ENCODE measurements around the gene MYH10.

The MYH10 gene

DNA sequence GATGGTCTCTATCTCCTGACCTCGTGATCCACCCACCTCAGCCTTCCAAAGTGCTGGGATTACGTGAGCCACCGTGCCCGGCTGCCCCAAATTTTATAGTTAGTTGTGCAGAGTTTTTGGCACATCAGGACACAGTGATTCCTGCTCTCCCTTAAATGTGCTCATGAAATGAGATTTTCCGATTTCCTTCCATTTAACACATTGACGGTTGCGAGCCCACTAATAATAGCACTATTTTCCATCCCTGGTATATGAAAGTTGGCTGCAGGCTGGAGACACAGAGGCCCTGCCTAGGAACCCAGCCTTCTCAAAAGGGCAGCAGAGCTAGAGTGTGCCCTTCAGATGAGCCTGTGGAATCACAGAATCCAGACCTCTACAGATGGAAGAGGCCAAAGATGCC is 17.4 kb upstream of the MYH10 start:
- DNase-seq = no peak

DNA sequence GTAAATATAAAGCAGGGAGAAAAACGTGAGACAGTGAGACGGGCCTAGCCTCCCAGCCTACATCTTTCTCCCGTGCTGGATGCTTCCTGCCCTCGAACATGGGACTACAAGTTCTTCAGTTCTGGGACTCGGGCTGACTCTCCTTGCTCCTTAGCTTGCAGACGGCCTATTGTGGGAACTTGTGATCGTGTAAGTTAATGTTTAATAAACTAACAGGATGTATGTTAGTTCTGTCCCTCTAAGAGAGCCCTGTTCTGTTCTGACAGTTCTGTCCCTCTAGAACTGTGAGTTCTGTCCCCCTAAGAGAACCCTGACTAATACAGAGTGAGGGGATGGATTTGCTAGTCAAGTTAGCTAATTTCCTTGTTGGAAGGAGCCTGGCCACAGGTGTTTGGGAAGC is 16.7 kb upstream of the MYH10 start:
- peak; percentile 23 for DNase-seq

DNA sequence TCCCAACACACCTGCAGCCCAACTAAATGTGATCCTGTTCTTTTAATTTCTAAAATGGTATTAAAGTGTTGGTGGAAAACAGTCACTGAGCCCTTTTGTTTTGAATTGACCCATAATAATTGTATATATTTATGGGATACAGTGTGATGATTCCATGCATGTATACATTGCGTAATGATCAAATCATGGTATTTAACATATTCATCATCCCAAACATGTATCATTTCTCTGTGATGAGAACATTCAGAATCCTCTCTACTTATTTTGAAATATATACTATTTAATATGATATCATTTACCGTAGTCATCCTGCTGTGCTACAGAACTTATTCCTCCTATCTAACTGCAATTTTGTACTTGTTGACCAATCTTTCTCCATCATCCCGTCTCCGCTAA is 14.0 kb upstream of the MYH10 start:
- DNase-seq = no peak

DNA sequence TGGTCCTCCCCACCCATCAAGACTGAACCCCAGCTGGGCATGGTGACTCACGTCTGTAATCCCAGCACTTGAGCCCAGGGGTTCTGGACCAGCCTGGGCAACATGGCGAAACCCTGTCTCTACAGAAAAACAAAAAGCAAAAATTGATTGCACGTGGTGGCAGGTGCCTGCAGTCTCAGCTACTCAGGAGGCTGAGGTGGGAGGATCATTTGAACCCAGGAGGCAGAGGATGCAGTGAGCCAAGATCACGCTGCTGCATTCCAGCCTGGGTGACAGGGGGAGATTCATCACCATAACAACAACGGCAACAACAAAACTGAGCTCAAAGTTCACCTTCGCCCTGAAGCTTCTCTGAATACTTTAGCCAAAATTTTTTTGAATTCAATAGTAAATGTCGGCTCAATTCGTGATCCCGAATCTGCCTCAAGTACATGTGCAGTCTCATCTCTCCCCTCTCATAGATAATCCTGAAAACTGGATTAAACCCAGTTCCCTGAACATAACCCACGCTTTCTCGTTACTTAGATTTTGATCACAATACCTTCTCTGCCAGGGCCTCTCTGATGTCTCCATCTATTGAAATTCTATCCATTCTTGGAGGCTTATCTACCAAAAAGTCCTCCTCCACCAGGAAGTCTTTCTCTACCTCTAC is 13.5 kb upstream of the MYH10 start:
- DNase-seq = no peak

DNA sequence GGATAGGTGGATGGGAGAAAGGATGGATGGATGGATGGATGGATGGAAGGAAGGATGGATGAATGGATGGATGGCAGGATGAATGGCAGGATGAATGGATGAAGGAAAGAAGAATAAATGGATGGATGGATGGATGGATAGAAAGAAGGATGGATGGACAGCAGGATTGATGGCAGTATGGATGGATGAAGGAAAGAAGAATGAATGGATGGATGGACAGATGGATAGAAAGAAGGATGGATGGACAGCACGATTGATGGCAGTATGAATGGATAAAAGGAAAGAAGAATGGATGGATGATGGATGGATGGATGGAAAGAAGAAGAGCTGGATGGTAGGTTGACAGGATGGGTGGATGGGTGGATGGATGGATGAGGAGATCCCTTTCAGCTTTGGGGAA is 9.2 kb upstream of the MYH10 start:
- no peak for DNase-seq

DNA sequence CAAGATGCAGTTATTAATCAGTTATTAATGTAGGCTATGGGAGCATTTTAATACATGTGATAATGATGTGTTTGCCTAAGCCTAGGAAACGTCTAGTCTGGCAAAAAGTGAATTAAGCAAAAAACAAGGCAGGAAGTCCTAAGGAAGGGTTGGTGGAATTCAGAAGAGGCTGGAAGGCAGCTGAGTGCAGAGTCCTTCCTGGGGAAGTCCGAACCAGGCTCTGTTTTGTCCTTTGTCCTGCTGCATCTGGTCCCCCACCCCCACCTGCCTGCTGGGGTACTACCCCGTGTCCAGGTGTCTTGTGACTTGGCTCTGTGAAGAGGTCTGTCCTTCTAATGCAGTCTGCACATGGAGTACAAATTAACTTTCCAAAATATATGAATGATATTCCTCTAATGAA is 1.5 kb upstream of the MYH10 start:
- peak; percentile 30 for DNase-seq

DNA sequence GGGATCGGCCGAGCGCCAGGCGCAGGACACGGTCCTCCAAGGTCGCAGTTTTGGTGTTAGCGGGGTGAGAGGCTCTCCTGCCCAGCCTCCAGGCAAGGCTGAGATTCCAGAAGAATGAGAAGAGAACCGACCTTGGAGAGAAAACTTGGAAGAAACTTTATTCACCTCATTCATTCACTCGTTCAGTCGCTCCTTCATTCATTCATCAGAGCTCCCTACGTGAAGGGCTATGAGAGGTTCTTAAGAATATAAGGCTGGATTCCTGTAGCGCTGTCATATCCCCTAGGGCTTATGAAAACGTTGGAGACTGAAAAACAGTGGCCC is 991 bp upstream of the MYH10 start:
- peak; percentile 73 for DNase-seq

DNA sequence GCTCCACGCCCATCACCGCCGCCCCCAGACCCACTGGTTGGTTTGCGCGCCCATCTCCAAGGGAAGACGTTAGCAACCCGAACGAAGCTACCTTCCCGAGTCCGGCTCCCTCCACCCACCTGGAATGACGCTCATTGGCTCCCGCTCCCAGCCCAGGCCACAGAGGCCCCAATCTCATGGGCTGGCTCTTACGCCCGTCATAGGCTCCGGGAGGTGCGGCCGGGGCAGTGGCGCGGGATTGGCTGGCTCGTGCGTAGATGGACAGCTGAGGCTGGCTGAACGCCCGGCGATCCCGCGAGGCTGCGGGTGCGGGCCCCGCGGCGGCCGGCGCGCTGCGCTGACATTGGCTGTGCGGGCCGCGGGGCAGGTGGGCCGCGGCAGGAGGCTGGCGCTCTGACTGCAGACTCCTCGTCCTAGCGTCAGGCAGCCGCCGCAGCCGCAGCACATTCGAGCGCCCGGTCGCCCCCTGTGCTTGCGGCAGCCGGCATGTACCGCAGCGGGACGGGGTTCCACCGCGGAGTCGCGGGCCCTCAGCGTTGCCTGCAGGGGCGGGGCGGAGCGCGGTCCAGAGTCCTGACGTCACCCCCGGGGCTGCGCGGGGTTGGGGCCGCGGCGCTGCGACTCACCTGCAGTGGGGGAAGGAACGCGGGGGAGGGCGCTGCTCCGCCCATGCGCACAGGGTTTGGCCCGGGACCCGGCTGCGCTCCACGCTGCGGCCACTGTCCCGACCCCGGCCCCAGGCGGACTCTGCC is 453 bp upstream of the MYH10 start:
- DNase-seq = peak; percentile 100

DNA sequence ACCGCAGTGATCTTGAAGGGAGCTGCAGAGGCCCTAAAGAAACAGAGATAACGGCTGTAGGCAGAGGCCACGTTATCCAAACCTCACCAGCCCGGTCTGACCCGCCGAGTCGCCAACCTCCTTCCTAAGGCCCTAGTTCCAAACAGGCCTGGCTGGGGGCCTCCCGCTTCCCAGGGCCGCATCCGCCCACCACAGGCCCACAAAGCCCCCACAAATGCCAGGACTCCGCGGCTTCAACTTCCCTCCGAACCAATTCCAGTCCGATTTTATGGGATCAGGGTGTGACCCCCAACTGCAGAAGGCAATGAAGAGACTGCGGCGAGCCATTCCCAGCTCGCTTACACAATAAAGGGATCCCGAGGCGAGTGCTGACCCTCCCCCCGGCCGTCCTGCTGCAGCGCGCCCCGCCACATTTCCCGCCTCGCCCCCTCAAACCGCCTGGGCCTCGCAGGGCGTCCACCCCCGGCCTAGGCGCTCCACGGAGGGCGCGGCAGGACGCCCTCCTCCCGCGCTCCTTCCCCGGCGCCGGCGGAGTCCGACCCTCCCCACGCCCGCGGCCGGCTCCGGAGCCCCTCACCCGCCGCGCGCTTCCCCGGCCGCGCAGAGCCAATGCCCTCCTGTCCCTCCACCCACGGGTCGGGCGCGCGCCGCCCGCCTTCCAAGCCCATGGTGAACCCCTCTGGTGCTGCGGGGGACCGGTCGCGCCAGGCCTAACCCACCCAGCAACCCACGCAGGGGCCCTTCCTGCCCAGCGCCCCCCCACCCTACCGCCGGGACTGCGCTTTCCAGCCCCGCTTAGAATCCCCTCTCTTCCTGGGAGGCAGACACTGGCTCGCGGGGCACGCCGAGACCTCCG is 926 bp downstream of the MYH10 start:
- DNase-seq = peak; percentile 54

DNA sequence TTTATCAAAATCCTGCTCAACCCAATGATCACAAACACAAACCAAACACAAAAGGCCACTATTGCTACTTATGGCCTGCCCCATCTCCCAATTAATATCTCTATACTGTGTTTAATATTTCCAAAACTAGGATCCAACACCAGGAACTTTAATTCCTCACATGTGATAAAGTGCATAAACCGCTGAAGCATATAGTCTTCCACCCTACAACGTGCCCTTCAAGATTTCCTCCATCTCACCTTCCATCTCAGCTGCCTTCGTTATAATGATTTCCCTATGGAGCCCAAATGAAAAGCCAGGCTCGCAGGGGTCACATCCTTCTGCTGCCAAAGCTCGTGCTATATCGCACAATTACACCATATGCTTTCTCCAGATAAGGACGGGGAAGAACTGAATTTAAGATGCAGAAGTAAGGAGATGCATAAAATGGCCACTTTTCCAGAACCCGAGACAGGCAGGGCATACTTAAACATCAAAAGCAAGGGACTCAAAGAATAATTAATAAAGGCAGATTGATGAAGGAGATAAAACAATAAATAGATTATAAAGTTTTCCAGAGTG is 1.8 kb downstream of the MYH10 start:
- DNase-seq = no peak

DNA sequence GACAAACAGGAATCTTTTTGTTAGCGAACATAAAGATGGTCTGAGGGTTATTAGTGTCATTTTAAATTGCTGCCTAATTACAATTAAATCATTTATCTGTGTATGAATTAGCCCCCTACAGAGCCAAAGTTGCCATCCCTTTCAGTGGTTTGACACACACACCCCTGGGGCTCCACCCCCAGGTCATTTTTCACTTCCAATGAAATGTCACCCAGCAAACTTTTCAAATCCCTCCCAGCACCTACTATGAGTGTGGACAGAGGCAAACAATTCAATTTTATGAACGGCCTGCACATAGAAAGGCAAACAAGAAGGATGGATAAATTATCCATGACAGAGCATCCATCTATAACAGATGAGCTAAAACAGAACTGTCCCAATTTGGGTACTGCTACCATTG is 2.4 kb downstream of the MYH10 start:
- no peak for DNase-seq

DNA sequence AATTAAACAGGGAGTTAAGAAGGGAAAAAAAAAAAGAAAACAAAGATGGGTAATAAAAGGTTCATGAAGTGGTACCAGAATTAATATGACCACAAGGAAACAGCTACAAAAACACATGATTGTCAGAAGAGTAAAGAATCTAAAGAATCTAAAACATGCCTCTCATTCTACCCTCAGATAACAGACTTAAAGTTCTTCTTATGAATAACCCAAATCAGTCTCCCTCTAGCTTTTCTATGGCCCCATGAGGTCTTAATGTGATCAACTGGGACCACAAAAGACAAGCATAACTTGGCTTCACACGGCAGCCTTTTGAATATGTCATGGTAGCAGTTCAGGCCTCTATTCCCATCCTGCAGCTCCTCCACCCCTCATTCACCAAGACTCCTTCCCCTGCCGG is 6.9 kb downstream of the MYH10 start:
- DNase-seq = no peak

DNA sequence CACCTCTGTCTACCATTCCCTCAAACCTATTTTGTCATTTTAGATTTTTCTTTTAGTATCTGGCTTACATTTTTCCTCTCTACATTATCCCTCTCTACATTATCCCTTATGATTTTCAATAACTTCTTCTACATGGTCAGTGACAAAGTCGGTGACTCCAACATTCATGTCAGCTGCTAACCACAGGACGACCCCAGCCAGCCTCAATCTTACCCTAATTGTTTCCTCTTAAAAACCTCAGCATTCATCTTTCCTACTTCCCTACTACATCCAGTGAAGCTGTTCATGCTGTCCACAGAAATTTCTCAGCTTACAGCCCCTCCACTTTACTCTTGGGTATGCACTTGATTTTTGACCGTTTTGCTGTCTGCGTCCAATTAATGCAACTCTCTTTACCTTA is 8.3 kb downstream of the MYH10 start:
- DNase-seq = no peak

DNA sequence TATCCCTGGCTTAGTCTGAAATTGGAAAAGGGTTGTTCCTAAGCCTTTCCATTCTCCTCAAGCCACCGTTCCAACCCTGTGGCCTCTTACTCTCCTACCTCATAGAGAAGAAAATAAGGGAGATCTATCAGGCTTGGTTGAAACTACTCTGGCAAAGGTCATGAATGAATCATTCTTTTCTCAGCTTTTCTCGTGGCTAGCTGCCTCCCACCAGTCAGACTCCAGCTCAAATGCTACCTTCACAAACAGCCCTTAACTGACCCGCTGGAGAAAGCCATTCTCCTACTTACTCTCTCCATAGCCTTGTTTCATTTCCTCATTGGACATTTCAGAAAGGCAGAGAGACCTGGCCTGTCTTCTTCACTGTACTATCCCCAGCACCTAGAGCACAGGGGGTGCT is 8.9 kb downstream of the MYH10 start:
- DNase-seq = no peak

DNA sequence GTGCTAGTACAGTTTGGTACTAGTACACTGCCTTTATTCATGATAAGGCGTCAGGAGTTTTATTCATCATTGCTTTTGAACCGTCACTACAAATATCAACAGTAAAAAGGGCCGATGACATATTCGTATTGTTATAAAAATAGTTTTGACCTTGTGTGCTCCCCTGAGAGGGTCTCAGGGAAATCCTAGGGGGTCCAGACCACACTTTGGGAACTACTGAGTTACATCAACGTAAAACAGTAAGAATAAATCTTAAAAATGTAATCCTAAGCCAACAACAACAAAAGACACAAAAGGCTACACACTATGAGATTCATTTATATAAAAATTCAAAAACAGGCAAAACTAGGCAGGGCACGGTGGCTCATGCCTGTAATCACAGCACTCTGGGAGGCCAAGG is 11.2 kb downstream of the MYH10 start:
- no peak for DNase-seq

DNA sequence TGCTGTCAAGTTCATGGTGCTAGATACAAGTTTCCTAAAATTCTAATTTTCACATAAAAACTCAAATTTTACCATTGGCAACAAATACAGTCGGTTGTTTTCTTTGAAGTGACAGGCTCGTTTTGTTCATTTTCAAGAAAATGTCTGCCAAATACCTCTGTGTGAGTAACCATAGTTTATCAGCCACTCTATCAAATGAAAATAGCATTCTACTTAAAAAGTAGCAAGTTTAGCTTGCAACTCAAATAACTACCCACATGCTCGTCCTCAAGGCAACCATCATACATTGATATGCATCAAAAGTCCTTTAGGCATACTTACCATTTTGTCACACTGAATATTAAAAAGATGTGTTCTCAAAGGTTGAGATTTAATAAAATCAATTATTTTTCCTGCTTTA is 11.7 kb downstream of the MYH10 start:
- no peak for DNase-seq

DNA sequence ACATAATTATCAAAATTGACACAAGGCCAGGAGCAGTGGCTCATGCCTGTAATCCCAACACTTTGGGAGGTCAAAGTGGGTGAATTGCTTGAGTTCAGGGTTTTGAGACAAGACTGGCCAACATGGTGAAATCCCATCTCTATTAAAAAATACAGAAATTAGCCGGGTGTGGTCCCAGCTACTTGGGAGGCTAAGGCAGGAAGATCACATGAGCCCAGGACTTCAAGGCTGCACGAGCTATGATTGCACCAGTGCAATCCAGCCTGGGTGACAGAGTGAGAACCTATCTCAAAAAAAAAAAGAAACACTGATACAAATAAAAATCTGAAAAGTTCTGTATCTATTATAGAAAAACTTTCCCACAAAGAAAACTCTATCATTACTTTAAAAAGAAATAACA is 15.5 kb downstream of the MYH10 start:
- no peak for DNase-seq

DNA sequence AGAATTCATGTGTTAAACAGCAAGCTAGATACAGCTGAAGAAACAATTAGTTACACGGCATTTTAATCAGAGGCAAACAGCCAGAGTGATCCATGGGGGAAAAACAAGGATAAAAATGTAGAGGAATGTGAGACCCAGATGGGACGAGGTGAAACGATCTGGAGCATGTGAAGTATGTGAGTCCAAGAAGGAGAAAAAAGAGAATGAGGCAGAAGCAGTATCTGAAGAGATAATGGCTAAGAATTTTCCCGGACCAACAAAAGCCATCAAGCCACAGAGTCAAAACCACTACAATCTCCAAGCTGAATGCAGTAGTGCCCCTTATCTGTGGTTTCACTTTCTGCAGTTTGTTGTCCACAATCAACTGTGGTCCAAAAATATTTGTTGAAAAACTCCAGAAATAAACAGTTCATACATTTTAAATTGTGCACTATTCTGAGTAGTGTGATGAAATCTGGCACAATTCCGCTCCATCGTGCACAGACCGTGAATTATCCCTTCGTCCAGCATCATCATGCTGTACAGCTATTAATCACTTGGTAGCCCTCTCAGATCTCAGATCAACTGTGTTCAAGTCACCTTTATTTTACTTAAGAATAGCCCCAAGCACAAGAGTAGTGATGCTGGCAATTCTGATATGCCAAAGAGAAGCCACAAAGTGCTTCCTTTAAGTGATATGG is 18.8 kb downstream of the MYH10 start:
- DNase-seq = no peak

DNA sequence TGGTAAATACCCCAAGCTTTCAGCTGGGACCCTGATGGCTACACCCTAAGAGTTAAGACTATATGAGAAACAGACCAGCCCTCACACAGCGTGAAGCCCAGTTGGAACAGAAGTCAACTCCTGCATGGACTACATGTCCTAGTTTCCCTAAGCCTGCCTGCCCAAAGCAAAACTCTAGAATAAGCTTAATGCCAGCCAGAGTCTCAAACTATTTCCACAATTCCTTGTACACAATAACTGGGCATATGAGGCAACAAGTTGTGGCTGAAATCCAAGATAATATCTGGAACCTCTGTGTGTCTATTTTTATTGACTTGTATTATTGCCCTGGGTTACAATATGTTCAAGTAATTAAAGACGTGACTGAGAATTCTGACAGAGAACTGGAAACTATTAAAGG is 19.4 kb downstream of the MYH10 start:
- DNase-seq = no peak

DNA sequence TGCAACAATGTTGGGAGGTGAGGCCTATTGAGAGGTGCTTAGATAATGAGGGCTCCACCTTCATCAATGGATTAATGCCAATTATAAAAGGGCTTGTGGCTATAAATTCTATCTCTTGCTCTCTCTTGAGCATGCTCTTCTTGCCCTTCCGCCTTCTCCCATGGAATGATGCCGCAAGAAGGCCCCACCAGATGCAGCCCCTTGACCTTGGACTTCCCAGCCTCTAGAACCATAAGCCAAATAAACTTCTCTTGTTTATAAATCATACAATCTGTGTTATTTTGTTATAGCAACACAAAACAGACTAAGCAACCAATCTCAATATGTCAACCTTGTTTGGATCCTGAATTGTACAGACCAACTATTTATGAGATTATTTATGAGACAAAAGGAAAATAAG is 20.0 kb downstream of the MYH10 start:
- DNase-seq = no peak

DNA sequence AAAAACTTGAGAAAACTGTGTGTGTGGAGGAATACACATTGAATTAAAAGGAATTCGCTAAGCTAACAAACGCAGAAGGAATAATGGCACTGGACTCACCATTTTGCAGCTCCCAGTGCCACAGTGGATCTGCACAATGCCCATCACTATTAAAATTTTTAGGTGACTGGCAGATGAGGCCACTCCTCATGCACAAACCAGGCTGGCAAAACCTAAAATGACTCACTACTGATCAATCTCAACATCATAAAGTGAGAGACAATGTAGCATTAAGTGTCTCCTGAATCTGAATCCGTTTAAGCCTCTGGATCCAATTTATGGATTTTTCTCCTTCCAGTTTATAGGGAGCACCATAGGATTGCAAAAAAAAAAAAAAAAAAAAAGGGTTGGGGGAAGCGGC is 20.6 kb downstream of the MYH10 start:
- DNase-seq = no peak

DNA sequence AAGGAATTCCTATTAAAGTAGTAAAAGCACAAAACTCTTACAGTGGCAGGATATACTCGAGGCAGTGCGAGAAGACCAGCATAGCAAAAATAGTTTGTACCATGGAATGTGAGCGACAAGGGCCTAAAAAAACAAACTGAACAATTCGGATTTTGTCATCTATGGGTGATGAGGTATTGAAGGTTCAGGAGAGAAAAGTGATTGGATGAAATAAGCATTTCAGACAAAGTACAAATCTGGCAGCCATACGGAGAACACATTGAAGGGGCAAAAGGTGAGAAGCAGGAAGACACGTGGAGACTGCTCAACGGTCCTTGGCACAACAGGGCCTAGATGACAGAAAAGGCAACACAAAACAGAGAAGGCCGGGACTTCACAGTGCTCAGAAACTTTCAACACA is 22.5 kb downstream of the MYH10 start:
- DNase-seq = no peak

DNA sequence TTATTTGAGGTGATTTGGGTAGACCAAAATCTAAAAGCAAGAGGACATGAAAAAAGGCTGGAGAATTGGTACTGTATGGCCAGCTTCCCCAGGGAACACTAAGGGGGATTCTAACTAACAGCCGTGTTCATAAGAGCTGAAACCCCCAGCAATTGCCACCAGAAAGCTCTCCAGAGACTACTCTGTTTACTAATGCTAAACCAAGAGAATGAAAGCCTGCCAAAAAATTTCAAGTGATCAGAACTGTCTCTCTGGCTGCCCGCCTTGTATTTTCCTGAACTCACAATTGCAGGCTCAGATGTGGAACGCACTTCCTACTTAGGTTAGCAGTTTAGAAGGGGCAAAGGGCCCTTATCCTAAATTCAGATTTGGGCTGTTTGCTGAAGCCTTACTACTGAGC is 24.1 kb downstream of the MYH10 start:
- DNase-seq = no peak

All from DMS53 (cell line).